ENCODE data around the gene RASGRF1.

The RASGRF1 gene

DNA sequence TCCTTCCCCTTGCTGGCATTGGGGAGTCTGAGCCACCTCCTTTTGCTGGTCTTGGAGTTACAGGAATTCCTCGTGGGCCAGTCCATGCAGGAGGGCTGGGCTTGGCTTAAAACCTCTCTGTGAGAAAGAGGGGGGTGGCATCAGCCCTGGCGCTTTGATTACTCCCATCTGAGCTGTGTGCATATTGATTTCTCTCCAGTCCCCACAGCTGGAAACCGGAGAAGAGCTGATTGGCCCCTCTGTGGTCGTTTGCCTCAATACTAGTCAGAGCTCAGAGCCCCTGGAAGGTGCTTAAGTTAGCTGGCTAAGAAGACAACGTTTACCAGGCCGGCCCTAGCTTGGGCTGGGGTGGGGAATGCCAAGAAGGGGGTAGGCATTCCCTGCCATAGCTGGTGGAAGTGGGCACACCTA, 4.0 kb upstream of the RASGRF1 start:
- DNase-seq (ENCODE audit: low read depth) = no peak

DNA sequence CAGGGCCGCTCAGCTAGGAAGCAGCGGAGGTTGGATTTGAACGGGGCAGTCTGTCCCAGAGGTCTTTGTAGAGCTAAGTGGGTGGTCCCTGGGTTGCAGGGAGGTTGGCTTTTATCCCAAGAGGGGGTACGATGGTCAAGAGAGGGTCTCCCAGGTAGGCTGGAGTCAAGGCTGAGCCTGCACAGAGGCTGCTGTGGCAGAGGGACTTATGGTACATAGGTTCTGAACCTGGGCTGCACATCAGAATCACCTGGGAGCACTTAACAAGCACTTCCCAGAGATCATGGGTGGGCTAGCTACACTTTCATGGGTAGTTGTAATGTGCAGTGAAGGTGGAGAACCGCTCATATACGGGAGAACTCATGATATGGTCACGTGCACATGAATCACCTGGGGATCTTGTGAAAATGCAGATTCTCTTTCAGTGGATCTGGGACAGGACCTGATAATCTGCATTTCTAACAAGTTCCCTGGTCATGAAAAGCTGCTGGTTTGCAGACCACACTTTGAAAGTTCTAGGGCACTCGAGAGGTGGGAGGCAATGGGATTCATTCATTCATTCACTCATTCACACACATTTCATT, 2.9 kb upstream of the RASGRF1 start:
- DNase-seq (ENCODE audit: low read depth) = no peak

DNA sequence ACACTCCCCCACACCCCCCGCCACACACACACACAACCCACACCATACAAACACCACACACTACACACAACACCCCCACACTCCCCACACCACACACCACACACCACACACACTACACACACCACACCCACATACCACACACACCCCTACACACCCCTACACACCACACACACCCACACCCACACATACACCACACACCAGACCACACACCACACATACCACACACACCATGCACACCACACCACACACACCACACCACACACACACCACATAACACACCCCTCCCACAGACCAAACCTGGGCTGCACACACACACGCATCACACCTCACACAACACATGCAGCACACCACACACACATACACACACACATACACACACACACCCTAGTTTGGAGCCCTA, 1.8 kb upstream of the RASGRF1 start:
- no peak for DNase-seq (ENCODE audit: low read depth)

DNA sequence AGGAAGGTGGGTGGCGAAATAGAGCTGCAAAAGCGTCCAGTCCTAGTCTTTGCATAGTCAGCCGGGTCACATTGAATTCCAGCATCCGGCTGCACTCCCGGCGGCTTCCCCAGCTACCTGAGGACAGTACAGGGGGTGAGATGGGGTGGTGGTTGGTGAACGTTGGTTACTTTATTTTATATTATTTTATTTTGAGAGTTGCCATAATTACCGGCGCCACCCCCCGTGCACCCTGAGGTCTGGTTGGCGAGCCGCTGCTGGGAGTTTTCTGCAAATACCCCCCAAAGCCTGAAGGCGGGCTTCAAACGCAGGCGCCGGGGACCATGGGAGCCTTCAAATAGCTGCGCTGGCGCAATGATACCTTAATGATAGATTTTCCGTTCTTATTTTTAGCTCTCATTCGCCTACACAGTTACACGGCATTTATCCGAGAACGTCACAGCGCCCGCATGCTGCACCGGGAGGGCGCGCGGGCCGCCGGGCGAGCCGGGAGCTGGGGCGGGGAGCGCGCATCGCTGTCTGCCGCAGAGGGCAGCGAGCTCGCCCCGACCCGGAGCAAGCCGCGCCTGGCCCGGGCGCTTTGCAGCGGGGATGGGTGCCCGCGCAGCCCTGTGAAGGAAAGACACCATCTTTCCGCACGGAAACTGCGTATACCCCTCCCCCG, 756 bp upstream of the RASGRF1 start:
- DNase-seq (ENCODE audit: low read depth) = no peak

DNA sequence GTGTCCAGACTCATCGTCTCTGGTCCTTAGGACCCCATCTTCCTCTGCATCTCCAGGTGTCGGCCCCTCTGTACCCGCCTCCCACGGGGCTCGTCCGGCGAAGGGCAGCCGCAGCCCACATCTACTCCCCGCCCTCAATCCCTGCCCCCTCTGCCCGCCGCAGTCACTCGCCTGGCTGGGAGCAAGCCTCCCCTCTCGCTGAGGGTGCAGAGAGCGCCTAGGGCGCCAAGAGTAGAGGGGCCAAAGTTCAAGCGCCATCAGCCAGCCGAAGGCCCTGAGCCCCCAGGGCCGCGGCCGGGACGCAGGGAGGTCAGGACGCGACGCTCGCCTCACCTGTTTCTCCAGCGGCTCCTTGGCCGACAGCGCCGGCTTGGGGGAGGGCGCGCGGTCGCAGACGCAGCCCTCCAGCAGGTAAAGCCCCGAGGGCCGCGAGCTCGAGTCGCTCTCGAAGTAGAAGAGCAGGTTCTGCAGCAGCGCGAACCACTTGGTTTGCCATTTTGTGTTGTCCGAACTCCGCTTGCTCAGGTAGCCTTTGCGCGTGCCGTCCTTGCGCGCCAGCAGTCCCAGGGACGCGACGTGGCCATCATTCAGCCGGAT, 592 bp downstream of the RASGRF1 start:
- DNase-seq (ENCODE audit: low read depth) = no peak

DNA sequence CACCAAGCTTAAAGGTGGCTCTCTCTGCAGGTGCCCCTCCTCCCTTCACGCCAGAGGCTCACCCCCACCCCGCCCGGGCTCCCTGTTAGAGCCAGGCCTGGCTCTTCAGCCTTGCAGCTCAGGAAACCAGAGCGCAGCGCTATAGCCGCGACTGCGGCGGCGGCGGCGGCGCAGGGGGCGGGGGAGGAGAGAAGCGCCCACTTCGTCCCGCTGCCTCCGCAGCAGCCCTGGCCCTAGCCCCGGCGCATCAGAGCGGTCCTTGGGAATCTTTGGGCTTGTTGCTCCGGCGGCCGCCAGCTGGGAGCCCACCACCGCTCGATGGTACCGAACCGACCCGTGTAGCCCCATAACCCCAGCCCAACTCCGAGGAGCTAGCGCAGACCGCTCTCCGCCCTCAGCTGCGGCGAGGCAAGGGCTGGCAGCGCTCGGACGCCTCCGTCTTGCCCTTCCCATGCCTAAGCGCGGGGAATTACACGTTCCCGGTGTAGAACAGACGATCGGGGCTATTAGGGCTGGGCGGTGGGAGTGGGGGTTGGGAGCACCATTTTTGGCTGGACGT, 1.2 kb downstream of the RASGRF1 start:
- no peak for DNase-seq (ENCODE audit: low read depth)

DNA sequence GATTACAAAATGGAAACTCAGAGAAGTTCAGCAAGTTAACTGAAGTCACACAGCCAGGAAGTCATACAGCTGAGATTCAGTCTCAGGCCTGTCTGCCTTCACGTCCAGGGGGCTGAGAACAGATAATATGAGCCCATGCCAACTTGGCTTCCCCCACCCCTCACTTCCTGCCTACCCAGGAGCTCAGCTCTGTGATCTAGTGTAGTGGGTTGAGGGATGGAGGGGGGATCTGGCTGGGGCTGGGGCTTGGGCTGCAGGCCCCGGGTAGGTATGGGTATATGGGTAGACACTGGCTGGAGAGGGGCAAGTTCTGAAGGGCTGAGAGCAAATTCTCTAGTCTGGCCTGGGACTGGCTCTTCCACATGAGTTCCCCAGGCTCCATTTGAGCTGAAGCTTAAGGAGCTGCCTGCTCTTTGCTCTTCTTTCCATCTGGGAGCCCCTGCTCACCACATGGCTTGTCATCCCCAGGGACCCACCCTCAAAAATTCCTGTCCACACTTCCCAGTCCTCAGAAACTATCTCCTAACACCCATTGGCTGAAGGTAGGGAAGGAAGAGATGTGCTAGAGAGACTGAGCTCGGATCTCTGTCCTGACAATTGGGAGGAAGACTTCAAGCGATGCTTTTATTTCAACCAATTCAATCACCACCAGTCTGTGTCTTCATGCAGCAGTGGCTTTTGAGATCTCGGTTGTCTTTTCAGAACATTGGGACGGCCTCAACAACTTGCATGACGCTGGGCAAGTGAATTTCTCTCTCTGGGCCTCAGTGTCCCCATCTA, 2.0 kb downstream of the RASGRF1 start:
- no peak for DNase-seq (ENCODE audit: low read depth)

DNA sequence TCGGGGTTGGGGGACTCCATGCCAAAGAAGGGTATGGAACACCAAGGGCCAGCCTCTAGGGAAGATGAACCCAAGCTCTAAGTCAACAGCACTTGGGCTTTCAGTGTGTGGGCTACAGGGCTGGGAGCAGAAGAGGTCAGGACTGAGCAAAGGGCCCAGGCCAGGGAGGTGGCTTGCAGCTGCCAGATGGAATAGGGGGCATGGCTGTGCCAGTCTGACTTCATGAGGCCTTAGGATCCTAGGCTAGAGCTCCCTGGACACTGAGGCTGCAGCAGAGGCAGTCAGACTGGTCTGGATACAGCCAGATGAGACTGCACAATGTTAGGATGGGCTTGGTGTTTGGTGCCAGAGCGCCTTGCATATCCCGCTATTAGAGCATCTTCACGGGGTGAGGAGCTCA, 3.8 kb downstream of the RASGRF1 start:
- no peak for DNase-seq (ENCODE audit: low read depth)

DNA sequence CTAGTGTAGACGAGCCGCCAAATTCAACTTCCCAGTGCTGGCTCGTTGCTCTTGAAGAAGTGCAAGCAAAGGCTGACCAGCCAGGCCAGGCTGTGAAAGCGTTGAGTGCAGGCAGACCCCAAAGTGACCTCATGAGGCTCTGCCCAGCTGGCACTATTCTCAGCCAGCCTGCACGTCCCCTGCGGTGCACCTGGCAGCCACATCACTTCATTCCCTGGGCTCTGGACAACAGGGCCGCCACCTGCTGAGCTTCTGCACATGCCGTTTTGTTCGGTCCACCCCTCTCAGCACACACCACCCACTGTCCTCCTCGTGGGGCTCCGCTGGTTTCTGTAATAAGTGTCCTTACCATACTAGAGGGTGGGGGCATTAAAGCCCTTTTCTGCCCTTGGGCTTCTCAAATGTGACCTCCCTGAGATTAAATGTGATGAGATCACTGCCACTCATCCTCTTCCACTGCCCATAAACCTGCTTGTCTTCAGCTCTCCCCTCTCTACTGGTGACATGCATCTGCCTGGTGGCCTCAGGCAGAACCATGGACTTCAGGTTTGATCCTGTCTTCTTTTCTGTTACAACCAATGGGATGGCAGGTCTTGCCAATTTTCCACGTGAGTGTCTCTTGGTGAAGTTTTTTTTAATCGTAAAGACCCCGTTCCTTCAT, 6.1 kb downstream of the RASGRF1 start:
- DNase-seq (ENCODE audit: low read depth) = no peak

DNA sequence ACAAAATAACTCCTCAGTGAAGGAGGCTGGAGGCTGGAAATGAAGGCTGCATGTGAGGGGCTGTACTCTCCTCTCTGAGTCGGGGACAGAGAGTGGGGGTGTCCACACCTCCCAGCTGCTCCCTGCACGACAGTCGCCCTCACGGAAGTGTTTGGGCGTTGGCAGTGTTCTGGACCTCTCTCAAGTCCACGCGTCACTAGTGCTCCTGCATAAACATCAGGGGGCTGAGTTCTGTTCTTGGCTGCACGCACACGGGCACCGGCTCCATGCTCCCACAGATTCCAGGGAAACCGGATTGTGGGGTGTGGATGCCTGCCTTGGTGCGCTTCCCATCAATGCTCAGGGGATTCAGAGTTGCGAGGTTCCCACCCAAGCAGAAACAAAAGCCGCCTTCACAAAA, 7.4 kb downstream of the RASGRF1 start:
- DNase-seq (ENCODE audit: low read depth) = no peak

DNA sequence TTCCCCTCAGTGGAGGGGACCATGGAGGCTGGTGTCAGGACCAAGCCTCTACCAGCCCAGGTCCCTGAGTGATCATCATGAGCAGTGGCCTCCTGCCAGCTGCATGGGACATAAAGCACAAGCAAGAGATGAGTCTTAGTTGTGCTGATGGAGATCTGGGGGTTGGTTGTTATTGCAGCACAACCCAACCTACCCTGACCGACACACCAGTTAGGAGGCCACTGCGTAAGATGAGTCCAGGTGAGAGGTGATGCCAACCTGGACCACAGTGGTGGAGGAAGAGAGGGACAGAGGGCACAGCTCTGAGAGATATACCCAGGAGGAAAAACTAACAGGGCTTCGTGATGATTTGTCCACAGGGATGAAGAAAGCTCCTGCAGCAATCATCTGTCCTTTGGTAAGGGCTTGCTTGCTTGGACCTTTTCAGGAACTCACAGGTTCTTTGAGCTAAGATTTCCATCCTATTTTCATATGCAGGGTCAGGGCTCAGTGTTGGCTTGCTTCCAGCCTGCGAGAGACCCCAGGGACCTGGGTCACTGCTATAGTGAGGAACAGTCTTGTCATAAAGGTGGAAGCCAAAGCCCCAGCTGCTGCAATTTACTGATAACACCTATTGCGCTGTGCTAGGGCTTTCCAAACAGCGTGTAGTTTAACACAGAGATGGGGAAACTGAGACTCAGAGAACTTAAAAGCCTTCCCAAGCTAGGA, 8.1 kb downstream of the RASGRF1 start:
- DNase-seq (ENCODE audit: low read depth) = no peak

DNA sequence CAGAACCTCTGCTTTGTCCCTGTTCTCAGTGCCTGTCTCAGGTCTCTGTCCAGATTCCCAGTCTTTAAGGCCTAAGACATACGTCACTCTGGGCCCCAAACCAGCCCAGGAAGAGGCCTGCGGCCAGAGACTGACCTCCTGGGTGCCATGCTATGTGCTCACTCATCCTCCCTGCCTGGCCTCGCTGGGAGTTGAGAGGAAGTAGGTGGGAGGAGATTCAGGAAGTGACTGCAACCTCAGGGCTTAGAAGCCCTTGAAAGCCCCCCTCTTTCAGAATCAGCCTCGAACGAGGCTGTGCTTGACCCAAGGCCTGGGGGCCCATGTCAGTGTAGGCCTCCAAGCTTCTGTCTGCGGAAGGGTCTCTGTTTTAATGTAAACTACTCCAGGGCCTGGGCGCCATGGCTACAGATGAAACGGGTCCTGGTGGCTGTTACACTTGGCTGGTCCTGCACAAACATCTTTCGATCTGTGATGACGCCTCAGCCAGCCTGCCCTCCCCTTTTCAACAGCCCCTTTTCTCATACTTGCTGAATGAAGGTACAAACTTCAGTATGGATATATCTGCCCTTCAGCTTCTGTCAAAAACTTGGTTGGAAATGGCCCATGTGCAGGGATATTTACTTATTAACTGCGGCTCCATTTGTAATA, 11.7 kb downstream of the RASGRF1 start:
- DNase-seq (ENCODE audit: low read depth) = no peak

DNA sequence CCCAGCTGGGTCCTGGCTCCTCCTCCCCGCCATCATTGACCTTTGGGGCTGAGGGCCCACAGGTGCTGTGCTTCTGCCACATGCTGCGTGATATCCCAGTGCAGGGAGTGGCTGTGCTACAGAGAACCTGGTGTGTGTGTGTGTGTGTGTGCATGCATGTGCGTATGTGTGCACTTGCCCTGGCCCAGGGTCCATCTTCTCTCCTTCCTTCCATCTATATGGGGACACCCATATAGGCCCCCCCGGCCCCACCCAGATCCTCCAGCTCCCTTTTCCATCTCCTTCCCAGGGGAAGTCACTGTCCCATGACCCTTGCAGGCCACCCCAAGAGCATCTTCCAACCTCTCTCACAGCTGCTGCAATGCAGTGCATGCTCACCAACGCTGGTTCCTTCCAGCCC, 12.6 kb downstream of the RASGRF1 start:
- DNase-seq (ENCODE audit: low read depth) = no peak

DNA sequence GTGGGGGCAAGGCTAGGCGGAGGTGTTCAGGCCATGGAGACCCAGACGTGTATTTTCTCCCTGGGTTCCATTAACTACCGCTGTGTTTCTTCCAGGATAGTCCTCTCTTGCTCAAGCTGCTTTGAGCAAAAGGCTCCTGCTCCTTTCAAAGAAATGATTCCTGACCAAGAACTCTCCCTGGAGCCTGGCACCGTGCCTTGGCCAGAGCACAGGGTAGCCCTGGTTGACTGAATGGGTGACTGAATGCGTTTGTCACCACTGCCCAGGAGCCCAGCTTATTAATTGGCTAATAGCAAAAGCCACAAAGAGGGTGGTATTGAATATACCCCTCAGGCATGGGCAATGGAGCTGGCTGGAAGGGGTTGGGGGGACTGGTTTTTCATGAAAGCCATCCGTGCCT, 13.9 kb downstream of the RASGRF1 start:
- no peak for DNase-seq (ENCODE audit: low read depth)

DNA sequence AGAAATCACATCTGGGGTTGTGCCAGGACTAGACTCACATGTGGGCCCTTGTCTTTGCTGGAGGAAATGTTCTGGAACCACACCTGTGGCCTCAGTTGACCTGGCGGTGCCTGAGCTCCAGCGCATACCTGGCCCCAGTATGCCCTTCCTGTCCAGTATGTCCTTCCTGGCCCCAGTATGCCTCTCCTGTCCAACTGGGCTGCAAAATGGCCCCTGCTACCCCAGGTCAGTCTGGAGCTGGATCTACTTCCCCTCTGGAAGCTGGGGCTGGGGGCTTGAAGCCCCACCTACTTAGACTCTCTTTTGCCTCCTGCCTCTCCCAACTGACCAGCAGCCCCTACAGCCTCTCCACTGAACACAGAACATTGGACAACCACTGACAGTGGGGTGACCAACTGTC, 15.3 kb downstream of the RASGRF1 start:
- no peak for DNase-seq (ENCODE audit: low read depth)

DNA sequence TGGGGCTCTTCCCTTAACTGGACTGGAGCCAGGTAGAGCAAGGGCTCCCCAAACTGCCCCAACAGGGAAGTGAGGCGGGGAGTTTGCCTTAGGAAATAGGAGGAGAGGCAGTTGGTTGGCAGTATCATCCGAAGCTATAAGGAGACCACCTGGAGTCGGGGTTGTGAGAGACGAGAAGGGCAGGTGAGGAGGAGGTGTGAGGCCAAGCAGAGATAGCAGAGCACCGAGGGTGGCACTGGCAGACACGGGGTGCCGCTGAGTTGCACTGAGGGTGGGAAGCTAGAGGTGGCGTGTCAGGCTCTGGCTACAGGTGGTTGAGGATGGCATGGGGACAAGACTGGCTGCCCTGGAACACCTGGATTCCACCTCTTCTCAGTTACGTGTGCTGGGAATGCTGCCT, 17.2 kb downstream of the RASGRF1 start:
- no peak for DNase-seq (ENCODE audit: low read depth)

DNA sequence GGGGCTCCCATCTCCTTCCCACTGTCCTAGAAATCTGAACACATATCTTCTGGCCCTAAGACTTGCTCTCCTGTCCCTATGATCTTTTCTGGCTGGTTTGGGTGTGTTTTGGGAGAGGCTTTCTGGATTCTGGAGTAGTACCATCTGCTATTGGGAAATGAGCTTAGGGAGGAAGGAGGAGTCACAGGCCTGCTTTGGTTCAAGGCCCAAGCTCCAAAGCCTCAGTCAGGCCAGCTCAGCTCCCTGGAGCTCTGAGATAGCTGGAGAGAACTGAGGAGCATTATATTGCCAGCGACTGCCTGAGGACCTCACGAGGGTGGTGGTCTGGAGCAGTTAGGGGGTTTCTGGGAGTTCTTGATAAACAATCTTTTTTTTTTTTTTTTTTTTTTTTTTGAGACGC, 18.7 kb downstream of the RASGRF1 start:
- DNase-seq (ENCODE audit: low read depth) = no peak

DNA sequence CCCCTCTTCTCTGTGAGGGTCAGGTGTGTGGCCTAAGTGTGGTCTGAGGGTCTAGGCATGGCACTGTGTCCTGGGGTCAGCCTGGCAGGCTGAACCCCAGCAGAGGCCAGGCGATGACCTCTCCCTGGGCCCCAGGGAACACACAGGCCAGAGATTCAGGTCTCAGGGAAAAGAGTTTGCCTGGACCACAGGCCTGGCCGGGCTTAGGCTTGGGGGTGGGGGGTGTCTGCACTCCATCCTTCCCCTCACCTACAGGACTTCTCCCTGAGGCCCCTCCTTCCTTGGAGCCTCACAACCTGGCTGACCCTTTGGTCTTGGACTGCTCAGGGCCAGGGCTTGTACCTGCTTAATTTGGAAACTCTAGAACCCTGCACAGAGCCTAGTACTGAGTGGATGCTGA, 21.8 kb downstream of the RASGRF1 start:
- DNase-seq (ENCODE audit: low read depth) = no peak

DNA sequence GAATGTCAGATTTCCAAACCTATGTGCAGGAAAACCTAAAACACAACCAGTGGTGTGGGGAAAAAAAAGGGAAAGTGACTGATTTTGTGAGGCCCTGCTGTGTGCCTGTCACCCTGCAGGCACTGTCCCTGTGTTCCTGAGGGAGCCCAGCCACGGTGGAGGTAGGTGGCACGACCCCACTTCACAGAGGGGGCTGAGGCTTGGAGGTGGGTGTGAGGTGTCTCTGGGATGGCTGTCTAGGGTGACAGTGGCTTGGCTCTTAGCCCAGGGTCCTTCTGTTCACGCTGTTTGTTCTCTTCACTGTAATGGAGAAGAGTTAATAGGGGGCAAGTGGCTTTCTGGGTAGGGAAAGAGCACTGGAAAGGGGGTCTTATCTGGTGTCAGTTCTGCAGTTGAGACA, 22.6 kb downstream of the RASGRF1 start:
- DNase-seq (ENCODE audit: low read depth) = no peak

DNA sequence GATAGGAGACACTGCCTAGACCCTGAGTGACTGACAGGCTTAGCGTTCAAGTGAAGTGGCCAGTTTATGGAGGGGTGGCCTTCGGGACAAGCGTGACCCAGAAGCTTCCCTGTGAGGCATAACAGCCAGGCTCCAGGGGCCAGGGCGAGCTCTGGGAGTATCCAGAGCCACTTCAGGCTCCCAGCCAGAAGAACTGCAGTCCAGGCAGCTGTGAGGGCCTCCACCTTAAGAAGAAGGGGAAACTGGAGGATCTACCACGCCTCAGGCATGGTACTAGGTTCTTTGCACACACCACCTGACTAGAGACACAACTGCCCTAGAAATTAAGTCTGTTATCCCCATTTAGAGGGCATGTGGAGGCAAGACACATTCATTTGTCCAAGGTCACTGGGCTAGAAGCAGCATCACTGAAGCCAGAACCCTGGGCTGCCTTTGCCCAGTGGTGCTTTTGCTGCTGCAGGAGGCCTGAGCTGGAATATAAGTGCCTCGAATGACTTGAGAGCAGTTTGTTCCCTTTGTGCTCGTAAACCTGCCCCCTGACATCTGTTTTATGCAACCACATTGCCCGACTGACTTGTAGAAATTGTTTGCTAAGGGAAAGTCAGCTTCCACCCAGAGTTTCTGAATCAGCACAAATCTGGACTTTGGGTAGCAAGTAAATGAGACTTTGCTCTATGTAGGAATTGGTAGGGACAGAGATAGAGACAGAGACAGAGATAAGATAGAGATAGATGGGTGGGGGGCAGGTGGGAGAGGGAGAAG, 23.3 kb downstream of the RASGRF1 start:
- DNase-seq (ENCODE audit: low read depth) = no peak
